Renal cortex interstitium (tissue), 15 donors: ENCODE results near the gene CENPM. TPM values are rescaled to one million over a fixed set of nuclear protein-coding genes. Genes with fewer than 3 reads are reported as not detected.

ENCODE experiments used
- DNase-seq, 11 donors: peaks; one replicate each; pipeline ENCODE4 v3.0.0-alpha.2; 2013; ENCODE audit warnings: low read depth in 9 of 11, low spot score in 4 of 11; ENCODE audit errors: extremely low read depth in 1 of 11
- long read RNA-seq, 16 experiments: transcript quantifications; one replicate each; lab custom pipeline, GENCODE V29; 2026
- polyA plus RNA-seq, 3 donors: library from polyadenylated mRNA; unstranded; fragments of 120-200 nt; gene quantifications; one replicate each; pipeline ENCODE4 v1.2.1, GENCODE V29; 2013; ENCODE audit not compliant: insufficient read length in 3 of 3

Gene CENPM, protein sequence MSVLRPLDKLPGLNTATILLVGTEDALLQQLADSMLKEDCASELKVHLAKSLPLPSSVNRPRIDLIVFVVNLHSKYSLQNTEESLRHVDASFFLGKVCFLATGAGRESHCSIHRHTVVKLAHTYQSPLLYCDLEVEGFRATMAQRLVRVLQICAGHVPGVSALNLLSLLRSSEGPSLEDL
- 10 to 100 TPM; 10.9 to 17.7 (median 13.7) TPM for polyA plus RNA-seq
- long read RNA-seq, donor 1, transcript CENPM-201 (6 exons, 966 nt) = major isoform, 8 of 12 reads
- long read RNA-seq, donor 1, partial matches to known transcripts = 0 of 12 reads
- long read RNA-seq, donor 1, other reads (novel, unspliced or antisense) = 0 of 12 reads
- long read RNA-seq, donor 2, transcript CENPM-201 (6 exons, 966 nt) = major isoform, 9 of 10 reads
- long read RNA-seq, donor 2, partial matches to known transcripts = 0 of 10 reads
- long read RNA-seq, donor 2, other reads (novel, unspliced or antisense) = 0 of 10 reads
- long read RNA-seq, donor 3, transcript CENPM-201 (6 exons, 966 nt) = major isoform, 11 of 12 reads
- long read RNA-seq, donor 3, partial matches to known transcripts = 0 of 12 reads
- long read RNA-seq, donor 3, other reads (novel, unspliced or antisense) = 0 of 12 reads
- long read RNA-seq, donor 4, transcript CENPM-201 (6 exons, 966 nt) = major isoform, 11 of 17 reads
- long read RNA-seq, donor 4, partial matches to known transcripts = 0 of 17 reads
- long read RNA-seq, donor 4, other reads (novel, unspliced or antisense) = 0 of 17 reads
- long read RNA-seq, donor 5, transcript CENPM-201 (6 exons, 966 nt) = major isoform, 13 of 15 reads
- long read RNA-seq, donor 5, partial matches to known transcripts = 0 of 15 reads
- long read RNA-seq, donor 5, other reads (novel, unspliced or antisense) = 0 of 15 reads
- long read RNA-seq, donor 6, transcript CENPM-201 (6 exons, 966 nt) = major isoform, 14 of 17 reads
- long read RNA-seq, donor 6, partial matches to known transcripts = 0 of 17 reads
- long read RNA-seq, donor 6, other reads (novel, unspliced or antisense) = 0 of 17 reads
- long read RNA-seq, donor 7, transcript CENPM-201 (6 exons, 966 nt) = major isoform, 17 of 19 reads
- long read RNA-seq, donor 7, partial matches to known transcripts = 0 of 19 reads
- long read RNA-seq, donor 7, other reads (novel, unspliced or antisense) = 0 of 19 reads
- long read RNA-seq, donor 8, transcript CENPM-201 (6 exons, 966 nt) = major isoform, 20 of 25 reads
- long read RNA-seq, donor 8, partial matches to known transcripts = 0 of 25 reads
- long read RNA-seq, donor 8, other reads (novel, unspliced or antisense) = 0 of 25 reads
- long read RNA-seq, donor 9, transcript CENPM-201 (6 exons, 966 nt) = major isoform, 14 of 15 reads
- long read RNA-seq, donor 9, partial matches to known transcripts = 0 of 15 reads
- long read RNA-seq, donor 9, other reads (novel, unspliced or antisense) = 0 of 15 reads
- long read RNA-seq, donor 10, transcript CENPM-203 (5 exons, 1,002 nt) = minor isoform, 5 of 19 reads
- long read RNA-seq, donor 10, transcript CENPM-201 (6 exons, 966 nt) = major isoform, 11 of 19 reads
- long read RNA-seq, donor 10, partial matches to known transcripts = 0 of 19 reads
- long read RNA-seq, donor 10, other reads (novel, unspliced or antisense) = 0 of 19 reads
- long read RNA-seq, donor 11, transcript CENPM-201 (6 exons, 966 nt) = major isoform, 9 of 10 reads
- long read RNA-seq, donor 11, partial matches to known transcripts = 0 of 10 reads
- long read RNA-seq, donor 11, other reads (novel, unspliced or antisense) = 0 of 10 reads
- long read RNA-seq, donor 12, partial matches to known transcripts = 0 of 1 reads
- long read RNA-seq, donor 12, other reads (novel, unspliced or antisense) = 0 of 1 reads
- long read RNA-seq, donor 13, transcript CENPM-201 (6 exons, 966 nt) = major isoform, 10 of 13 reads
- long read RNA-seq, donor 13, partial matches to known transcripts = 0 of 13 reads
- long read RNA-seq, donor 13, other reads (novel, unspliced or antisense) = 0 of 13 reads
- long read RNA-seq, donor 14, transcript CENPM-201 (6 exons, 966 nt) = major isoform, 10 of 11 reads
- long read RNA-seq, donor 14, partial matches to known transcripts = 0 of 11 reads
- long read RNA-seq, donor 14, other reads (novel, unspliced or antisense) = 0 of 11 reads
- long read RNA-seq, donor 15, transcript CENPM-201 (6 exons, 966 nt) = major isoform, 5 of 8 reads
- long read RNA-seq, donor 15, partial matches to known transcripts = 0 of 8 reads
- long read RNA-seq, donor 15, other reads (novel, unspliced or antisense) = 0 of 8 reads
- long read RNA-seq, donor 16, transcript CENPM-203 (5 exons, 1,002 nt) = minor isoform, 5 of 30 reads
- long read RNA-seq, donor 16, transcript CENPM-201 (6 exons, 966 nt) = major isoform, 24 of 30 reads
- long read RNA-seq, donor 16, partial matches to known transcripts = 0 of 30 reads
- long read RNA-seq, donor 16, other reads (novel, unspliced or antisense) = 0 of 30 reads

- DNase-seq = peak; percentile 85 to 95 (median 91)
These were observed at the start of gene CENPM for GRCh38 chr22:41946629-41947423. Gene CENPM (minus strand): TSS chr22:41947152. CDS start chr22:41947076, 76 bp downstream.

- DNase-seq = no peak
These were observed 48.3 kb upstream of the CENPM start for GRCh38 chr22:41995211-41995610.

GRCh38 chr22:41992496-41992895 is 45.5 kb upstream of the CENPM start:
- DNase-seq = no peak

GRCh38 chr22:41991111-41991510 is 44.2 kb upstream of the CENPM start:
- DNase-seq = no peak

DNA sequence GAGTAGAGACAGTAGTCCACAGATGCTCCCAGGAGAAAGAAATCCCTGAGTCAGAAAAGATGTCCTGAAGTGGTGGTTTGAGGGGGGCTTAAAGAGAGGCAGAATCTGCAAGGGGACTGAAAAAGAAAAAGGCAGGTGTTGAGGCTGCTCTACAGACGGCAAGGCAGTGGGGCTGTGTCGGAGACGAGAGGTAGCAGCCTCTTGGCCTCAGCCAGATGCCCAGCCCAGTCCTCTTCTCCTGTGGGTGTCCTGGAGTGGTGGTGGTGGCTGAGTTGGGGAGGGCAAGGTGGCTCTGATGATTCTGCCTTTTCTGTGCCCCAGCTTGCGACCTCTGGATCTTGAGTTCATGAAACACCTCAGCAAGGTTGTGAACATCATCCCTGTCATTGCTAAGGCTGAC is 42.3 kb upstream of the CENPM start:
- DNase-seq = no peak

DNA sequence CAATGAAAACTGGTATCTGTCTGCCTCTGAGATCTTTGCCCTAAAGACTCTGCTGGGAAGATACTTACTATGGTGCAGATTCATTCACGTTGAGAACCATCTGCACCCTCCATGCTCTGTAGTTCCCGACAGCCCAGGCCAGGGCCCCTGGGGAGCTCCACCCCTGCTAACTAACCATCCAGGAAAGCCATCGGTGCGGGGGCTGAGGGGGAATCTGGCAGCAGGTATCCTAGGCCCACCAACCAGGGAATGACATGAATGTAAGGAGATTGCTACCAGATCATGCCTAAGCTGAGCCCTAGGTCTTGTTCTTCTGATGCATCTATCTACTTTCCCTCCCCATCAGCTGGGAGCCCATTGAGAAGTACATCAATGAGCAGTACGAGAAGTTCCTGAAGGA is 40.3 kb upstream of the CENPM start:
- DNase-seq = no peak

DNA sequence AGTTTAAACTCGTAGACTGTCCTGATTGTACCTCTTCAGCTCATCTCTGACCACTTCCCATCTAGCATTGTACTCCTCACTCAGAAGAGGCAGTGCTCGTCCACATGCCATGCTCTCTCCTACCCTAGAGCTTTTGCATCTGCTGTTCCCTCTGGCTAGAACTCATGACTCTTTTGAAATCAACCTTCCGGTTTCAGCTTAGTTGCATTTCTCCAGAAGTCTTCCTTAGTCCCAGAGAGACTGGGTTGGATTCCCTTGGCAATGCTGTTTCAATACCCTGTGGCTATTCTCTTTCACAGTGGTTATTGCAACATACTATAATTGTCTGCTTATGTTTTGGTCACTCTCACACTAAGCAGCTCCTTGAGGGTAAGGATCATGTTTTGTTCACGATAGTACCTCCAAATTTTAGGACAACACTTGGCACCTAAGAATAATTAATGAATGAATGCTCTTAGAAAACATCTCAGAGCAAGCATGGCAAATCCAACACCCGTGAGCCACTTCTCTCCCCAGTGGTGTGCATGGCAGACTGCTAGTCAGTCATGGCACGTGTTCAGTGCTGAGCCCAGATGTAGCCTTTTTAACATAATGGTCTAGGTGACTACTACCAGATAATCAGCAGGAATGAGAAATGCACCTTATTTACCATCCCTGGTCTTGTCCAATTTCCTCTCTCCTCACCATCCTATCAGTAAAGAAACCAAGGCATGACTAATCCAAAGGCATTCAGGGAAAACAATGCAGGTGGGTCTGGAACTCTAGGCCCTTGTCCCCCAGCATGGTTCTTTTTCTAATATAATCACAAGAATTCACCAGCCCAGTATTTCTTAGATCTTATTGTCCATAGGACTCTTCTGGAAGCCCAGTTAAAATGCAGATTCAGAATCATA is 36.8 kb upstream of the CENPM start:
- DNase-seq = no peak

GRCh38 chr22:41982865-41983264 is 35.9 kb upstream of the CENPM start:
- DNase-seq = no peak

DNA sequence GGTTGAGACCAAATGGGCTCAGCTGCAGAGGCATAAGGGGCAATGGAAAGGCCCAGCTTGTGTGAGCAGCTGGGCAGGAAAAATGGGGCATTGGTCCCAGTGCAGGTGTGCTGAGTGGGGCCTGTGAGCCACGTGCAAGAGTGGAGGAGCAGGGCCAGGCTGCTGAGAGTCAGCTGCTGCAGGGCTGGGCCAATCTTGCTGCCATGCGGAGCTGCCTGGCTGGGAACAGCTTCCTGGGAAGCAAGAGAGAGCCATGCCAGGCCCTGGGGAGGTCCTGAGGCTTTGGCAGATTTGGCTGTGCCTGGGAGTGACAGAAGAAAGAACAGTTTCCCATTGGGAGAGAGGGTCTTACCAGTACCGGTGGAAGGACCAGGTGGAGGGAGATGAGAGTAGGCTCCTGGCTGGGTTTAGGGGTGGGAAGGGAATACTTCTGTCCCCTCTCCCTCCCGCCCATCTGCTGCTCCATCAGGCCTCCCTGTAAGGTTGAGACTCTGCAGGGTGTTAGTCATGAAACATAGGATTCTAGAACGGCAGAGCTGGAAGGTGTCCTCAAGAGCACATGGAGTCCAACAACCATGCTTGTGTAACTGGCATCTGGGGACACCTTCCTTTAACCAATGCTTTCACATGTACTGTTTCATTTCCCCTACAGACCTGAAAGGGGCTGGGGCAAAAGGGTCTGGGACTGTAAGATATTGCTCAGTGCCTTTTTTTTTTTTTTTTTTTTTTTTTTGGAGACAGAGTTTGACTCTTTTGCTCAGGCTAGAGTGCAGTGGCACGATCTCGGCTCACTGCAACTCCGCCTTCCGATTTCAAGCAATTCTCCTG is 32.7 kb upstream of the CENPM start:
- DNase-seq = no peak

DNA sequence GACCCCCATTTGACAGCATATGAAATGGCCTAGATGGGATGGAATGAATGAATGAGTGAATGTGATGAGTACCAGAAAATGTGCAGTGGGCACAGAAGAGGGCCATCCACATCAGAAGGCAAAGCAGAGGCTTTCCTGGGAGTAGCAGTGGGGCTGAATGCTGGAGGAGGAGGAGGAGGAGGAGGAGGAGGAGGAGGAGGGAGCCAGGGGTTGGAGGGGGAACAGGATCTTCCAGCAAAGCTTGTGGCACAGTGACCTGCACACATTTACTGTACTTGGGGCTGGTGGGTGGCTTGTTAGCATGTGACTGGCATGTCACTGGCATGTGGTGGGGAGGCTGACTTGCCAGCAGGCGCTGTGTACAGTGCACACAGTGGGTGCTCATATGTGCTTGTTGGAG is 31.8 kb upstream of the CENPM start:
- DNase-seq = no peak

DNA sequence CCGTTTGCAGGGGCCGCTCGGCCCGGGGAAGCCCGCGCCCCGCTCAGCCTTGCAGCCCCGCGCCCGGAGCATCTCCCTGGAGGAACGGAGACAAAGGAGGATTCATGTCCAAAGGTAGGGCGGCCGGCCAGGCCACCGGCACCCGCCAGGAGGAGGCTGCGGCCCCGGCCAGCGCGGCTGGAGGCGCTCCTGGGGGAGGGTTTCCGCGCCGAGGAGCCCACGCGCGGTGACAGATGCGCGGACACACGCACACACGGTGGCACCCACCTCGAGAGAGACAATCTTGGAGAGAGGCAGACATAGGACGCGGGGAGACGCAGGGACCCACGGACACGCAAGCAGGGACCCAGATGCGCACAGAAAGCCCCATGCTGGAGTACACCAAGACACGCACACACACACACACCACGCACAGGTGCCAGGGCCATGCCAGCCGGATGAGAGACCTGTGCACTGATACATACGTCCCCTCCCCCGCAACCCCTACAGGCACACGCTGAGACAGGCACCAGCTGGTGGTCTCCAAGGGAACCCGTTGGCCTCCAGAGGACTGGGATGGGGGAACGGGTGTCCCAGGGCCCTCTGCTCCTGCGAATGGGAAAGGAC is 30.1 kb upstream of the CENPM start:
- peak in 3 of 11 donors; percentile 45 to 59 (median 48) for DNase-seq

- DNase-seq = no peak
These were observed 29.3 kb upstream of the CENPM start for GRCh38 chr22:41976070-41976901.
